Lower lobe of right lung (tissue), 2 donors: ENCODE results near the gene AFF4. TPM values are rescaled to one million over a fixed set of nuclear protein-coding genes. Genes with fewer than 3 reads are reported as not detected.
"Not testable (repeated sequence)": the region's sequence is repeated elsewhere in the genome, so short reads cannot be mapped to it uniquely, and the experiment has no call there.

Experiments
- ATAC-seq, 2 donors: fragments of 200-7000 bp; cut with Tn5 transposase; one replicate each; pipeline ENCODE4 v1.9.1; 2020 to 2022; ENCODE audit warnings: mild to moderate bottlenecking in 2 of 2, moderate library complexity in 2 of 2
- DNase-seq: peaks from one replicate; pipeline ENCODE4 v3.0.0-alpha.2; 2020
- H3K27ac ChIP-seq: fragments of 200-600 bp; one replicate; pipeline ENCODE4 v1.8.0; 2022
- H3K27me3 ChIP-seq: fragments of 200-600 bp; one replicate; pipeline ENCODE4 v1.8.0; 2022; ENCODE audit warnings: low read depth
- H3K36me3 ChIP-seq: fragments of 200-600 bp; one replicate; pipeline ENCODE4 v1.8.0; 2022; ENCODE audit warnings: mild to moderate bottlenecking
- H3K4me1 ChIP-seq: fragments of 200-600 bp; one replicate; pipeline ENCODE4 v1.8.0; 2022
- H3K4me3 ChIP-seq: fragments of 200-600 bp; one replicate; pipeline ENCODE4 v1.8.0; 2022; ENCODE audit warnings: mild to moderate bottlenecking
- H3K9me3 ChIP-seq: fragments of 200-600 bp; one replicate; pipeline ENCODE4 v1.8.0; 2022
- CTCF ChIP-seq: fragments of 200-600 bp; IDR thresholded peaks from one replicate; pipeline ENCODE4 v1.8.0; 2022; ENCODE audit warnings: antibody characterized with exemption, mild to moderate bottlenecking
- intact Hi-C: fragments of 100-400 bp; cut with DNase I; formaldehyde crosslinking; loops from one replicate; pipeline ENCODE4 v1.11.0; 2022
- total RNA-seq: library from RNA; stranded (reverse); fragmentation: NEBNext Ultra II Directional; extraction: Animal tissue kit (Norgen Biotek cat#: 25700); gene quantifications from one replicate; pipeline ENCODE4 v1.2.1, GENCODE V29; 2021
- donor health status: DM: no; HTN: yes; CAD: no; lungs with severe emphysema.

The AFF4 gene
- total RNA-seq, 1 donor from 2014 or later = 68.6 TPM

GRCh38 chr5:132962429-132963021 is 909 bp downstream of the AFF4 start:
- intact Hi-C loops = no loop called here
- Histone ChIP-seq H3K27me3 (no peaks in the 10 kb centered on the region), H3K27ac (peak overlapping the region; percentile 99), H3K4me1 (peaks cover 36% of the 10 kb centered on the region), H3K4me3 (peak overlapping the region; percentile 81), H3K9me3 (no peaks in the 10 kb centered on the region), H3K36me3 (no peaks in the 10 kb centered on the region)
- DNase-seq (no peak), ATAC-seq (peak; percentile 28 to 61)
- no peak for TF ChIP-seq CTCF

GRCh38 chr5:132961887-132962286 is 1.5 kb downstream of the AFF4 start:
- no peak for TF ChIP-seq CTCF
- intact Hi-C loops = no loop called here
- Histone ChIP-seq H3K27me3 (no peaks in the 10 kb centered on the region), H3K9me3 (no peaks in the 10 kb centered on the region), H3K4me3 (peak overlapping the region; percentile 81), H3K27ac (peak overlapping the region; percentile 99), H3K36me3 (peaks cover 6% of the 10 kb centered on the region), H3K4me1 (peaks cover 40% of the 10 kb centered on the region)
- DNase-seq (no peak), ATAC-seq (no peak)

- H3K9me3 ChIP-seq, intact Hi-C loops, H3K27me3 ChIP-seq, H3K36me3 ChIP-seq, ATAC-seq, DNase-seq: not testable (repeated sequence)
- peak overlapping the region; percentile 99 for H3K27ac ChIP-seq
- peak overlapping the region; percentile 81 for H3K4me3 ChIP-seq
- peaks cover 42% of the 10 kb centered on the region for H3K4me1 ChIP-seq
Measured at GRCh38 chr5:132961123-132961815, 2.2 kb downstream of the AFF4 start.

GRCh38 chr5:132956166-132956799 is 7.2 kb downstream of the AFF4 start:
- DNase-seq, H3K9me3 ChIP-seq, intact Hi-C loops, H3K27me3 ChIP-seq, ATAC-seq, H3K4me3 ChIP-seq, H3K27ac ChIP-seq: not testable (repeated sequence)
- Histone ChIP-seq H3K4me1 (peaks cover 54% of the 10 kb centered on the region), H3K36me3 (peaks cover 13% of the 10 kb centered on the region)

- Histone ChIP-seq H3K4me1 (peaks cover 31% of the 10 kb centered on the region), H3K27ac (no peak overlapping the region), H3K36me3 (peaks cover 13% of the 10 kb centered on the region), H3K4me3 (no peak overlapping the region), H3K27me3 (no peaks in the 10 kb centered on the region), H3K9me3 (no peaks in the 10 kb centered on the region)
- no peak for DNase-seq
- intact Hi-C loops = no loop called here
- no peak for TF ChIP-seq CTCF
- peak in 1 of 2 donors; percentile 9 for ATAC-seq
Measured at GRCh38 chr5:132953710-132954109, 9.7 kb downstream of the AFF4 start.

- Histone ChIP-seq H3K4me3 (no peak overlapping the region), H3K4me1 (peaks cover 26% of the 10 kb centered on the region), H3K36me3 (peaks cover 13% of the 10 kb centered on the region), H3K27me3 (no peaks in the 10 kb centered on the region), H3K9me3 (no peaks in the 10 kb centered on the region), H3K27ac (no peak overlapping the region)
- DNase-seq (no peak), ATAC-seq (peak; percentile 29 to 44)
- TF ChIP-seq CTCF = no peak
- intact Hi-C loops = no loop called here
Measured at GRCh38 chr5:132952829-132953228, 10.6 kb downstream of the AFF4 start.
